Activated T-helper 1 cell treated with anti-CD3 and anti-CD28 coated beads, Interleukin-12 subunit alpha, Interleukin-12 subunit beta, Interleukin-2, Interleukin-4 antibody, amounts not matched to agents 30 ng/mL and 10 ng/mL and 1 ng/mL, durations not matched to agents 14 hours and 24 hours and 36 hours (primary cell): ENCODE data around the gene LUZP2. TPM values are rescaled to one million over a fixed set of nuclear protein-coding genes. Genes with fewer than 3 reads are reported as not detected.

Source experiments
- DNase-seq: peaks from one replicate; pipeline ENCODE4 v3.0.0; 2021; ENCODE audit warnings: low spot score
- H3K27ac Mint-ChIP-seq: one replicate; pipeline ENCODE4 v1.8.0; 2021; ENCODE audit warnings: mild to moderate bottlenecking, mixed read lengths
- H3K27me3 Mint-ChIP-seq: one replicate; pipeline ENCODE4 v1.8.0; 2022; ENCODE audit warnings: mild to moderate bottlenecking, moderate library complexity, mixed read lengths; ENCODE audit not compliant: insufficient read depth
- H3K36me3 Mint-ChIP-seq: one replicate; pipeline ENCODE4 v1.8.0; 2021; ENCODE audit warnings: low read depth, mixed read lengths
- H3K4me1 Mint-ChIP-seq: one replicate; pipeline ENCODE4 v1.8.0; 2021; ENCODE audit warnings: low read depth, mixed read lengths
- H3K4me3 Mint-ChIP-seq: one replicate; pipeline ENCODE4 v1.8.0; 2021; ENCODE audit warnings: mild to moderate bottlenecking, moderate library complexity, mixed read lengths
- H3K9me3 Mint-ChIP-seq: one replicate; pipeline ENCODE4 v1.8.0; 2021; ENCODE audit warnings: mixed read lengths
- intact Hi-C: fragments of 100-400 bp; cut with micrococcal nuclease; formaldehyde crosslinking; loops from one replicate; pipeline ENCODE4 v1.15.1; 2024
- total RNA-seq: library from RNA; stranded (reverse); gene quantifications from 2 replicates; pipeline ENCODE4 v1.2.3, GENCODE V29; 2022

Gene LUZP2
- total RNA-seq, 1 donor from 2014 or later, result not detected

DNA sequence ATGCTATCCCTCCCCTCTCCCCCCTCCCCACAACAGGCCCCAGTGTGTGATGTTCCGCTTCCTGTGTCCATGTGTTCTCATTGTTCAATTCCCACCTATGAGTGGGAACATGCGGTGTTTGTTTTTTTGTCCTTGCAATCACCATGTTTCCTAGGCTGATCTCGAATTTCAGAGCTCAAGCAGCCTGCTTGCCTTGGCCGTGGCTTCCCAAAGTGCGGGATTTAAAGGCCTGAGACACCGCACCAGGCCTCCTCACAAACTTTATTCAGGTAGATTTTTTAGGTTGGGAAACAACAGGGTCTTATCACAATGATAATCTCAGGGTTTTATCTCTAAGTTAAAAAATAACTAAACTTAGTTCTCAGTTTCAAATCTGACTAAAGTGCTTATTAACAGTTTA, 125.4 kb downstream of the LUZP2 start:
- no peaks in the 10 kb centered on the region for H3K4me1 Mint-ChIP-seq
- no peak overlapping the region for H3K27ac Mint-ChIP-seq
- no peak for DNase-seq
- no peak overlapping the region for H3K4me3 Mint-ChIP-seq
- no peaks in the 10 kb centered on the region for H3K9me3 Mint-ChIP-seq
- intact Hi-C loops, result no loop called here
- H3K36me3 Mint-ChIP-seq, result no peaks in the 10 kb centered on the region
- H3K27me3 Mint-ChIP-seq, result no peaks in the 10 kb centered on the region

DNA sequence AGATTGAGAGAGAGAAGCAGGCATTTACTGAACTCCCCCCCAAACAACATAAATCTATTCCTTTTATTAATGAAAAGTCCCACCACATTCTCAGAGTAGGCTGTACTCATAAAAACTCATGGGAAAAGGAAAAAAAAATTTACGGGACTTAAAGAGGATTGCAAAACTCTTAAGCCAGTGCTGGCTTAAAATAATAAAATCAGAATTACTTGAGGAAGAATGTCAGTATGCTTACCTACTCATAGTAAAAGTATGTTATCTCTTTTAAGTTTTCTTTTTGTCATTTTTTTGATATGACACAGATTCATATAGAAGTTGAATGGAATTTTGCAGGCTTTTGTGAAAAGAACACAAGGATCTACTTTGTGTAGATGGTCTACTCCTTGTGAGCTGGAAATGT, 126.3 kb downstream of the LUZP2 start:
- Mint-ChIP-seq H3K4me3 (no peak overlapping the region), H3K27ac (no peak overlapping the region), H3K27me3 (no peaks in the 10 kb centered on the region), H3K4me1 (no peaks in the 10 kb centered on the region), H3K9me3 (no peaks in the 10 kb centered on the region), H3K36me3 (no peaks in the 10 kb centered on the region)
- DNase-seq, result no peak
- intact Hi-C loops, result no loop called here

DNA sequence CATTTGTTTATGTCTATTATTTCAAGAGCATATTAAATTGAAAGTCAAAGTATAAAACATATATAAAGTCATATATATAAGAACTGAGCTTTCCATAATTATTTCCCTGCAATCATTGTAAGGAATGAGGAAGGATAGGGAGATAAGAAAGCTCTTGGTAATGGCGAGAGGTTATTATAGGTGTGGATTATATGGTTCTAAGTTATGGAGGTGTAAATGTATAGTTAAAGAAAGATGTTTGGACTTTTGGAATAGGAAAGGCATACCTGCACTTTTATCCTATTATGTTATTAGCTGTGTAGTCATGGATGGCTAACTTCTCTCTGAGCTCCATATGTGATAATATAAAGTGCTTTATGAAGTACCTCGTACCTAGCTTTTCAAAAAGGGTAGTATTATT, 127.6 kb downstream of the LUZP2 start:
- Mint-ChIP-seq H3K4me1 (no peaks in the 10 kb centered on the region), H3K36me3 (no peaks in the 10 kb centered on the region), H3K9me3 (no peaks in the 10 kb centered on the region), H3K27me3 (no peaks in the 10 kb centered on the region), H3K4me3 (no peak overlapping the region), H3K27ac (no peak overlapping the region)
- intact Hi-C loops, result no loop called here
- no peak for DNase-seq

- intact Hi-C loops, result no loop called here
- H3K4me1 Mint-ChIP-seq, result no peaks in the 10 kb centered on the region
- no peak overlapping the region for H3K4me3 Mint-ChIP-seq
- no peaks in the 10 kb centered on the region for H3K27me3 Mint-ChIP-seq
- H3K9me3 Mint-ChIP-seq, result no peaks in the 10 kb centered on the region
- no peak for DNase-seq
- H3K27ac Mint-ChIP-seq, result no peak overlapping the region
- no peaks in the 10 kb centered on the region for H3K36me3 Mint-ChIP-seq
Observed at GRCh38 chr11:24625975-24626374, 129.1 kb downstream of the LUZP2 start.

- Mint-ChIP-seq H3K27me3 (no peaks in the 10 kb centered on the region), H3K4me1 (no peaks in the 10 kb centered on the region), H3K27ac (no peak overlapping the region), H3K9me3 (no peaks in the 10 kb centered on the region), H3K4me3 (no peak overlapping the region), H3K36me3 (no peaks in the 10 kb centered on the region)
- intact Hi-C loops, result no loop called here
- no peak for DNase-seq
Observed at GRCh38 chr11:24628224-24628776, 131.4 kb downstream of the LUZP2 start.

DNA sequence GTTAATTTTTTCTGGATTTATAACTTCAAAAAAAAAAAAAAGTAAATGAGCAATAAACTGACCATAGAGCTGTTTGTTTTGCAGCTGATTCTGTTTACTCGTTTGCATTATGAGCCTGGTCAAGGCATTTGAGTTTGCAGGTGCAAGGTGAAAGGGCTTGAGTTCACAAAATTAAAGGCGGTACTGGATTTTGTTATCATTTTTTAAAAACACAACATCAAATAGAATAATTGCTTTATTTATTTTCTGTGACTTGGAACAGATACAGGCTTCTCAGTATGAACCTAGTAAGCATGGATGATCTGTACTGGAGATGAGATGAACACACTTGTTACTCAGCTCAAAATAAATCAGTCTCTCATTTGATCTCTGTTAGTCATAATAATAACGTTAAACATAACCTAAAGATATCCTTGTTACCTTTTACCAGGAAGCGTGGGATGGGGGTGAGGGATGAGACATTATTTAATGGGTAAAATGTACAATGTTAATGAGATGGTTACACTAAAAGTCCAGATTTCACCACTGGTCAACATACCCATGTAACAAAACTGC, 137.8 kb downstream of the LUZP2 start:
- no peaks in the 10 kb centered on the region for H3K9me3 Mint-ChIP-seq
- no peaks in the 10 kb centered on the region for H3K4me1 Mint-ChIP-seq
- H3K36me3 Mint-ChIP-seq, result no peaks in the 10 kb centered on the region
- H3K27me3 Mint-ChIP-seq, result no peaks in the 10 kb centered on the region
- intact Hi-C loops, result no loop called here
- H3K27ac Mint-ChIP-seq, result no peak overlapping the region
- no peak for DNase-seq
- H3K4me3 Mint-ChIP-seq, result no peak overlapping the region

DNA sequence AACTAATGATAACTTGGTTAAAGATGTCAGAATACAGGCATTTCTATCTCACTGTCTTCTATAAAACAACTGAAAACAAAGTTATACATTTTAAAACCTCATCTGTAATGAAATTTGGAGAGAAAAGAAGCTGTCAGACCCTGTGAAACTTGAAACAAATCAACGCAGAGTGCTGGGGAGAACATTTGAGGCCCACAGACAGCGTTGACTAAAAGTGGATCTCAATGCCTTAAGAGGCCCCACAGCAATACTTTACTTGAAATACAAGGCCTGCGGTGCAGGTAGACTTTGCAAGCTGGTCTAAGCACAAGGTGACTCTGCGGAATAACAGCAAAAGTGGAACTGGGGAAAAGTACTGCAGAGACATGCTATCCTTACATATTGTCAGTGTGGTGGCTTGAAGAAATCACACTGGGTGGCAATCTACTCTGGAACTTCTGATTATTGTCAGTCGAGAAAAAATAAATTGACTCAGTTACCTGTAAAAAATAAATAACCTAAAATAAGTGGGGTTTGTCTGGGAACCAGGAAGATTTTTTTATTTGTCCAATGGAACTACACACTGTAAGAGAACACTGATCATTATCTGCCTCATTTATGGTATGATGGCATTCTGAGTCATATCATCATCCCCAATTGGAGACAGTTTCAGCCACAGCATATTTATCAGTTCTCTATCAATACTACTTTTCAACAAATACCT, 138.9 kb downstream of the LUZP2 start:
- DNase-seq, result no peak
- intact Hi-C loops, result no loop called here
- Mint-ChIP-seq H3K27me3 (no peaks in the 10 kb centered on the region), H3K4me3 (no peak overlapping the region), H3K4me1 (no peaks in the 10 kb centered on the region), H3K36me3 (no peaks in the 10 kb centered on the region), H3K27ac (no peak overlapping the region), H3K9me3 (no peaks in the 10 kb centered on the region)

DNA sequence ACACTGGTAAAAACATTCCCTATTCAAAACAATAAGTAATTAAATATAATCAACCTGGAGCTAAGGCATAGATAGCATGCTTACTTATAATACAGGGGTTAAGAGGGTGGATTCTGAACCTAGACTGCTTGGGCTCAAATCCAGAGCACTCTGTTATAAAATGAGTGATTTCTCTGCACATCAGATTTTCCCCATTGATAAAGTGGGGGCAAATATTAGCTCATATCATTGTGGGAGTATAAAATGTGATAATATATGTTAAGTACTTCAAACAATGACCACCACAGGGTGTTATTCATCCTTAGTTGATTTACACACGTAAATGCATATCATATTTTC, 139.4 kb downstream of the LUZP2 start:
- intact Hi-C loops, result no loop called here
- no peaks in the 10 kb centered on the region for H3K4me1 Mint-ChIP-seq
- DNase-seq, result no peak
- H3K27me3 Mint-ChIP-seq, result no peaks in the 10 kb centered on the region
- H3K4me3 Mint-ChIP-seq, result no peak overlapping the region
- H3K36me3 Mint-ChIP-seq, result no peaks in the 10 kb centered on the region
- H3K27ac Mint-ChIP-seq, result no peak overlapping the region
- H3K9me3 Mint-ChIP-seq, result no peaks in the 10 kb centered on the region

- Mint-ChIP-seq H3K9me3 (no peaks in the 10 kb centered on the region), H3K36me3 (no peaks in the 10 kb centered on the region), H3K4me1 (no peaks in the 10 kb centered on the region), H3K27me3 (no peaks in the 10 kb centered on the region), H3K4me3 (no peak overlapping the region), H3K27ac (no peak overlapping the region)
- no peak for DNase-seq
- intact Hi-C loops, result no loop called here
Observed at GRCh38 chr11:24637520-24637919, 140.7 kb downstream of the LUZP2 start.

GRCh38 chr11:24642648-24643047, 145.8 kb downstream of the LUZP2 start:
- Mint-ChIP-seq H3K27ac (no peak overlapping the region), H3K4me1 (no peaks in the 10 kb centered on the region), H3K4me3 (no peak overlapping the region), H3K36me3 (no peaks in the 10 kb centered on the region), H3K27me3 (no peaks in the 10 kb centered on the region), H3K9me3 (no peaks in the 10 kb centered on the region)
- intact Hi-C loops, result no loop called here
- no peak for DNase-seq

- H3K4me3 Mint-ChIP-seq, result no peak overlapping the region
- no peaks in the 10 kb centered on the region for H3K36me3 Mint-ChIP-seq
- intact Hi-C loops, result no loop called here
- no peak for DNase-seq
- H3K9me3 Mint-ChIP-seq, result peaks cover 7% of the 10 kb centered on the region
- H3K4me1 Mint-ChIP-seq, result no peaks in the 10 kb centered on the region
- H3K27me3 Mint-ChIP-seq, result no peaks in the 10 kb centered on the region
- no peak overlapping the region for H3K27ac Mint-ChIP-seq
Observed at GRCh38 chr11:24645563-24645962, 148.7 kb downstream of the LUZP2 start.

GRCh38 chr11:24651873-24652272, 155.0 kb downstream of the LUZP2 start:
- Mint-ChIP-seq H3K4me1 (no peaks in the 10 kb centered on the region), H3K36me3 (no peaks in the 10 kb centered on the region), H3K27me3 (no peaks in the 10 kb centered on the region), H3K27ac (no peak overlapping the region), H3K4me3 (no peak overlapping the region), H3K9me3 (peaks cover 14% of the 10 kb centered on the region)
- intact Hi-C loops, result no loop called here
- DNase-seq, result no peak

DNA sequence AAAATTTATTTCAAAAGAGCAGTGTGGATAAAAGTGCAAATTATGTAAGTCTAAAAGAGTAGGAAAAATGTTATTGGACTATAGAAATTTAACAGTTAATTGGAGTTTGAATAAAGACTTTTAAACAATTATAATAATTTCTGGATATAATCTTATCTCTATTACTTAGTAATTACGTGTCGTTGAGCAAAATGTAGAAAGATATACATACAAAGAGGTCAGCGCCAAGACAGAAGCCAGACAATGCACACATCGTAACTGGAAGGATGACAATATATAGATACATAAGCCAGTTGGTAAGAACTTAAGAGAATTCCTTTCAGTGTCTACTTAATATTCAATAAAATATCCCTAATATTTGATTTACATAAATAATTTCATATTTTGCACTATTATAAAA, 157.0 kb downstream of the LUZP2 start:
- peaks cover 19% of the 10 kb centered on the region for H3K9me3 Mint-ChIP-seq
- intact Hi-C loops, result no loop called here
- H3K36me3 Mint-ChIP-seq, result no peaks in the 10 kb centered on the region
- H3K27ac Mint-ChIP-seq, result no peak overlapping the region
- DNase-seq, result no peak
- H3K27me3 Mint-ChIP-seq, result no peaks in the 10 kb centered on the region
- no peaks in the 10 kb centered on the region for H3K4me1 Mint-ChIP-seq
- H3K4me3 Mint-ChIP-seq, result no peak overlapping the region

DNA sequence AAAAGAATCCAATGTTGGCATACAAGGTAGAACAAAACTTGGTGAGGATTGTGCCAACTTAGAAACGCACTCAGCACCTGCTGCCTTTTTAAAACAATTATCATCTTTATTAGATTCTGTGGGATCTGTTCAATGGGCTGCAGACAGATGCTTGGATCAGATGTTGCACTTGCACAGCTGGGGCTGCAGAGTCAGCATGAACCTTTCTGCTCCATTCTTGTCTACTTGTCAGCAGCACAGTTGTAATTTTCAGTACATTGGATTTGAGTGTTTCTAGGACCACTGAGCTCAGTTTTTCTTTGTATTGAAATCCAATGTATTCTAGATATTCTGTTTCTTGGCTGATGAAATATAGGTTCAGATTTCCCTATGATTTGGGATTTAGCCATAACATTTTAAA, 164.5 kb downstream of the LUZP2 start:
- H3K9me3 Mint-ChIP-seq, result peaks cover 12% of the 10 kb centered on the region
- no peak overlapping the region for H3K4me3 Mint-ChIP-seq
- no peaks in the 10 kb centered on the region for H3K36me3 Mint-ChIP-seq
- intact Hi-C loops, result no loop called here
- no peaks in the 10 kb centered on the region for H3K27me3 Mint-ChIP-seq
- DNase-seq, result no peak
- H3K27ac Mint-ChIP-seq, result no peak overlapping the region
- no peaks in the 10 kb centered on the region for H3K4me1 Mint-ChIP-seq
